Neural cell (in vitro differentiated cells): ENCODE results near the gene TOPBP1. TPM values are rescaled to one million over a fixed set of nuclear protein-coding genes. Genes with fewer than 3 reads are reported as not detected.

Source experiments
- H2AFZ ChIP-seq: fragments of 200-600, 300-800 bp; sonication (generic), shearing (Covaris generic); 2 replicates; pipeline ENCODE4 v1.6.0; 2014; ENCODE audit warnings: low read depth, mild to moderate bottlenecking, antibody characterized with exemption, low read length, moderate library complexity
- H3F3A ChIP-seq: fragments of 200-600 bp; shearing (Covaris generic); 2 replicates; pipeline ENCODE4 v1.6.1; 2016; ENCODE audit warnings: mild to moderate bottlenecking, moderate library complexity, mixed read lengths, antibody characterized with exemption, low read length; ENCODE audit not compliant: insufficient read depth, poor library complexity, severe bottlenecking
- H3K27ac ChIP-seq: fragments of 200-600, 300-800 bp; sonication (generic), shearing (Covaris generic); 2 replicates; pipeline ENCODE4 v1.5.1; 2014; ENCODE audit warnings: mild to moderate bottlenecking, low read length, moderate library complexity
- H3K27me3 ChIP-seq: fragments of 300-800, 200-600 bp; sonication (generic), shearing (Covaris generic); 2 replicates; pipeline ENCODE4 v1.6.0; 2014; ENCODE audit warnings: mild to moderate bottlenecking, low read depth, low read length, moderate library complexity; ENCODE audit not compliant: insufficient read depth
- H3K36me3 ChIP-seq: fragments of 300-800, 200-600 bp; sonication (generic), shearing (Covaris generic); 2 replicates; pipeline ENCODE4 v1.5.1; 2014; ENCODE audit warnings: mild to moderate bottlenecking, antibody characterized with exemption, low read length, moderate library complexity; ENCODE audit not compliant: insufficient read depth
- H3K4me2 ChIP-seq: fragments of 300-800, 200-600 bp; sonication (generic), shearing (Covaris generic); 2 replicates; pipeline ENCODE4 v1.6.0; 2014; ENCODE audit warnings: mild to moderate bottlenecking, low read length
- H3K4me3 ChIP-seq: fragments of 300-800, 200-600 bp; sonication (generic), shearing (Covaris generic); 2 replicates; pipeline ENCODE4 v1.5.1; 2014; ENCODE audit warnings: mild to moderate bottlenecking, low read length, moderate library complexity
- H3K79me2 ChIP-seq: fragments of 200-600 bp; shearing (Covaris generic); replicated peaks from 2 replicates; pipeline ENCODE4 v1.6.0; 2014; ENCODE audit warnings: mild to moderate bottlenecking, low read length, moderate library complexity; ENCODE audit not compliant: insufficient read depth
- H3K9ac ChIP-seq: fragments of 300-800, 200-600 bp; sonication (generic), shearing (Covaris generic); 2 replicates; pipeline ENCODE4 v1.6.1; 2016; ENCODE audit warnings: mild to moderate bottlenecking, low read length, mixed read lengths
- H3K9me2 ChIP-seq: fragments of 200-600 bp; shearing (Covaris generic); 2 replicates; pipeline ENCODE4 v1.6.1; 2016; ENCODE audit warnings: mild to moderate bottlenecking, low read length, mixed read lengths; ENCODE audit not compliant: insufficient read depth
- H3K9me3 ChIP-seq: fragments of 200-600, 300-800 bp; sonication (generic), shearing (Covaris generic); 2 replicates; pipeline ENCODE4 v1.6.1; 2016; ENCODE audit warnings: mild to moderate bottlenecking, mixed run types, low read length, moderate library complexity, mixed read lengths
- H4K20me1 ChIP-seq: fragments of 200-600 bp; shearing (Covaris generic); 2 replicates; pipeline ENCODE4 v1.6.1; 2016; ENCODE audit warnings: mild to moderate bottlenecking, mixed run types; ENCODE audit not compliant: insufficient read depth
- CTCF ChIP-seq: fragments of 450-650 bp; IDR thresholded peaks from 2 replicates; pipeline ENCODE4 v1.5.1; 2014; ENCODE audit warnings: antibody characterized with exemption, mild to moderate bottlenecking, moderate library complexity; ENCODE audit not compliant: poor library complexity, severe bottlenecking
- EP300 ChIP-seq: fragments of 450-650 bp; conservative IDR thresholded peaks from 2 replicates; pipeline ENCODE4 v1.6.1; 2014; ENCODE audit warnings: antibody characterized with exemption, mild to moderate bottlenecking, moderate library complexity; ENCODE audit not compliant: poor library complexity, severe bottlenecking
- EZH2 ChIP-seq: fragments of 200-600, 300-800 bp; shearing (Covaris generic), sonication (generic); IDR thresholded peaks from 2 replicates; pipeline ENCODE4 v1.6.1; 2014; ENCODE audit warnings: antibody characterized with exemption, low read length, borderline replicate concordance, mild to moderate bottlenecking; ENCODE audit not compliant: insufficient read depth, poor library complexity, severe bottlenecking
- MXI1 ChIP-seq: fragments of 450-650 bp; conservative IDR thresholded peaks from 2 replicates; pipeline ENCODE4 v1.6.1; 2014; ENCODE audit warnings: antibody characterized with exemption, mild to moderate bottlenecking; ENCODE audit not compliant: poor library complexity, severe bottlenecking
- POLR2AphosphoS5 ChIP-seq: IDR thresholded peaks from 2 replicates; pipeline ENCODE4 v1.6.1; 2012
- RAD21 ChIP-seq: fragments of 450-650 bp; conservative IDR thresholded peaks from 2 replicates; pipeline ENCODE4 v1.6.1; 2014; ENCODE audit warnings: antibody characterized with exemption, mild to moderate bottlenecking, moderate library complexity
- REST ChIP-seq: IDR thresholded peaks from 2 replicates; pipeline ENCODE4 v1.6.1; 2012; ENCODE audit warnings: borderline replicate concordance
- SMC3 ChIP-seq: fragments of 450-650 bp; conservative IDR thresholded peaks from 2 replicates; pipeline ENCODE4 v1.6.1; 2014; ENCODE audit warnings: antibody characterized with exemption, mild to moderate bottlenecking, moderate library complexity; ENCODE audit not compliant: poor library complexity
- TAF1 ChIP-seq: IDR thresholded peaks from 2 replicates; pipeline ENCODE4 v1.6.1; 2012; ENCODE audit warnings: low read depth
- polyA plus RNA-seq: library from polyadenylated mRNA; depleted of rRNA; stranded (reverse); fragments of >200 nt; gene quantifications from 2 replicates; pipeline ENCODE4 v1.2.3, GENCODE V29; 2014

TOPBP1 gene
- polyA plus RNA-seq, 1 donor from 2014 or later, result 46.6 TPM

GRCh38 chr3:133588784-133589465 is 72.8 kb downstream of the TOPBP1 start:
- peaks cover 9% of the 10 kb centered on the region for H3K36me3 ChIP-seq
- H3K4me2 ChIP-seq, result no peak overlapping the region
- no peaks in the 10 kb centered on the region for H3F3A ChIP-seq
- no peak overlapping the region for H2AFZ ChIP-seq
- H3K27ac ChIP-seq, result no peak overlapping the region
- no peaks in the 10 kb centered on the region for H3K27me3 ChIP-seq
- no peak overlapping the region for H3K9ac ChIP-seq
- H3K9me2 ChIP-seq, result no peaks in the 10 kb centered on the region
- no peaks in the 10 kb centered on the region for H4K20me1 ChIP-seq
- TF ChIP-seq SMC3, result no peak
- no peak for TF ChIP-seq POLR2AphosphoS5
- no peak for TF ChIP-seq RAD21
- no peak for TF ChIP-seq REST
- no peak for TF ChIP-seq EP300
- no peak for TF ChIP-seq TAF1
- TF ChIP-seq MXI1, result no peak
- TF ChIP-seq EZH2, result no peak
- no peak for TF ChIP-seq CTCF
- H3K4me3 ChIP-seq, result no peak overlapping the region
- H3K9me3 ChIP-seq, result no peaks in the 10 kb centered on the region
- H3K79me2 ChIP-seq, result no peaks in the 10 kb centered on the region

GRCh38 chr3:133588035-133588434 is 73.7 kb downstream of the TOPBP1 start:
- no peaks in the 10 kb centered on the region for H3K79me2 ChIP-seq
- H3K36me3 ChIP-seq, result peaks cover 9% of the 10 kb centered on the region
- no peaks in the 10 kb centered on the region for H3F3A ChIP-seq

More at GRCh38 chr3:133588035-133588434, 73.7 kb downstream of the TOPBP1 start:
- H3K9me2 ChIP-seq, result no peaks in the 10 kb centered on the region
- H3K9me3 ChIP-seq, result no peaks in the 10 kb centered on the region
- H3K9ac ChIP-seq, result no peak overlapping the region
- TF ChIP-seq MXI1, result no peak
- no peak for TF ChIP-seq CTCF
- TF ChIP-seq EP300, result no peak
- TF ChIP-seq POLR2AphosphoS5, result no peak
- no peak for TF ChIP-seq RAD21
- no peak for TF ChIP-seq SMC3
- no peak for TF ChIP-seq EZH2
- TF ChIP-seq REST, result no peak
- no peak for TF ChIP-seq TAF1
- H3K27me3 ChIP-seq, result no peaks in the 10 kb centered on the region
- H3K27ac ChIP-seq, result no peak overlapping the region
- no peak overlapping the region for H3K4me2 ChIP-seq
- no peak overlapping the region for H3K4me3 ChIP-seq
- H4K20me1 ChIP-seq, result no peaks in the 10 kb centered on the region
- no peak overlapping the region for H2AFZ ChIP-seq
